H9 (cell line): ENCODE data around the gene PLS3. TPM values are rescaled to one million over a fixed set of nuclear protein-coding genes. Genes with fewer than 3 reads are reported as not detected.

Source experiments
- DNase-seq: peaks from one replicate; pipeline ENCODE4 v3.0.0-alpha.2; 2017
- H2AFZ ChIP-seq: one replicate; pipeline ENCODE4 v1.6.1; 2013; ENCODE audit warnings: mild to moderate bottlenecking, low read length, control low read depth, moderate library complexity
- H2AK5ac ChIP-seq: 2 replicates; pipeline ENCODE4 v1.6.1; 2013; ENCODE audit warnings: low read length, control low read depth, mixed read lengths; ENCODE audit not compliant: insufficient read length
- H2BK120ac ChIP-seq: one replicate; pipeline ENCODE4 v1.6.1; 2013; ENCODE audit warnings: low read depth, mild to moderate bottlenecking, low read length, control low read depth, inconsistent platforms; ENCODE audit not compliant: poor library complexity, severe bottlenecking
- H2BK12ac ChIP-seq: 2 replicates; pipeline ENCODE4 v1.6.1; 2013; ENCODE audit warnings: low read length, control low read depth, mixed read lengths, low read depth; ENCODE audit not compliant: insufficient read length
- H2BK15ac ChIP-seq: 2 replicates; pipeline ENCODE4 v1.6.1; 2013; ENCODE audit warnings: low read depth, low read length, control low read depth
- H2BK20ac ChIP-seq: one replicate; pipeline ENCODE4 v1.6.1; 2013; ENCODE audit warnings: low read depth, mild to moderate bottlenecking, low read length, control low read depth, inconsistent platforms; ENCODE audit not compliant: poor library complexity, severe bottlenecking
- H2BK5ac ChIP-seq: 2 replicates; pipeline ENCODE4 v1.6.1; 2013; ENCODE audit warnings: low read length, control low read depth, mixed read lengths; ENCODE audit not compliant: insufficient read length
- H3K14ac ChIP-seq: 2 replicates; pipeline ENCODE4 v1.6.1; 2013; ENCODE audit warnings: low read length, control low read depth; ENCODE audit not compliant: insufficient read depth
- H3K18ac ChIP-seq: 2 replicates; pipeline ENCODE4 v1.6.1; 2013; ENCODE audit warnings: low read depth, mild to moderate bottlenecking, mixed read lengths, low read length, control low read depth; ENCODE audit not compliant: insufficient read length
- H3K23ac ChIP-seq: 2 replicates; pipeline ENCODE4 v1.6.1; 2013; ENCODE audit warnings: low read length, control low read depth, mixed read lengths, low read depth; ENCODE audit not compliant: insufficient read length
- H3K23me2 ChIP-seq: 2 replicates; pipeline ENCODE4 v1.6.1; 2013; ENCODE audit warnings: low read depth, mild to moderate bottlenecking, mixed read lengths, low read length, control low read depth; ENCODE audit not compliant: insufficient read length, poor library complexity, severe bottlenecking
- H3K27ac ChIP-seq: 2 replicates; pipeline ENCODE4 v1.5.1; 2013; ENCODE audit warnings: low read length, control low read depth, mixed read lengths, low read depth; ENCODE audit not compliant: insufficient read length
- H3K27me3 ChIP-seq: 2 replicates; pipeline ENCODE4 v1.6.1; 2013; ENCODE audit warnings: low read length, control low read depth, inconsistent platforms; ENCODE audit not compliant: insufficient read depth
- H3K4ac ChIP-seq: 2 replicates; pipeline ENCODE4 v1.6.1; 2013; ENCODE audit warnings: low read depth, mild to moderate bottlenecking, control low read depth, inconsistent platforms, low read length, moderate library complexity
- H3K4me1 ChIP-seq: 2 replicates; pipeline ENCODE4 v1.6.1; 2013; ENCODE audit warnings: low read length, control low read depth, inconsistent platforms; ENCODE audit not compliant: insufficient read depth
- H3K4me2 ChIP-seq: 2 replicates; pipeline ENCODE4 v1.6.1; 2013; ENCODE audit warnings: low read length, control low read depth, mixed read lengths; ENCODE audit not compliant: insufficient read length, insufficient read depth
- H3K56ac ChIP-seq: 2 replicates; pipeline ENCODE4 v1.6.1; 2013; ENCODE audit warnings: low read depth, mild to moderate bottlenecking, mixed read lengths, low read length, control low read depth; ENCODE audit not compliant: insufficient read length
- H3K79me1 ChIP-seq: 2 replicates; pipeline ENCODE4 v1.6.1; 2013; ENCODE audit warnings: low read depth, mild to moderate bottlenecking, moderate library complexity, low read length, control low read depth, inconsistent platforms; ENCODE audit not compliant: insufficient read depth, poor library complexity, severe bottlenecking
- H3K79me2 ChIP-seq: 2 replicates; pipeline ENCODE4 v1.6.1; 2013; ENCODE audit warnings: low read length, control low read depth, inconsistent platforms; ENCODE audit not compliant: insufficient read depth
- H3K9ac ChIP-seq: 2 replicates; pipeline ENCODE4 v1.6.1; 2013; ENCODE audit warnings: low read length, control low read depth, mixed read lengths; ENCODE audit not compliant: insufficient read length; ENCODE audit errors: extremely low read depth
- H3K9me3 ChIP-seq: one replicate; pipeline ENCODE4 v1.6.1; 2013; ENCODE audit warnings: low read depth, low read length, inconsistent platforms; ENCODE audit not compliant: control insufficient read depth
- H3T11ph ChIP-seq: one replicate; pipeline ENCODE4 v1.6.1; 2013; ENCODE audit warnings: mild to moderate bottlenecking, low read length, control low read depth, inconsistent platforms
- H4K20me1 ChIP-seq: one replicate; pipeline ENCODE4 v1.6.1; 2013; ENCODE audit not compliant: control insufficient read depth, insufficient read length, insufficient read depth
- H4K5ac ChIP-seq: 2 replicates; pipeline ENCODE4 v1.6.1; 2013; ENCODE audit warnings: low read depth, mild to moderate bottlenecking, mixed read lengths, low read length, control low read depth; ENCODE audit not compliant: insufficient read length
- H4K8ac ChIP-seq: replicated peaks from 2 replicates; pipeline ENCODE4 v1.6.1; 2013; ENCODE audit warnings: low read length, control low read depth, mixed read lengths, low read depth; ENCODE audit not compliant: insufficient read length
- H4K91ac ChIP-seq: 2 replicates; pipeline ENCODE4 v1.6.1; 2013; ENCODE audit warnings: low read depth, mild to moderate bottlenecking, moderate library complexity, mixed read lengths, low read length, control low read depth; ENCODE audit not compliant: insufficient read length
- H3K27ac Mint-ChIP-seq, 3 experiments: 2 replicates in 2 of 3; 3 replicates in 1 of 3; pipeline ENCODE4 v1.8.0; 2020 to 2021; ENCODE audit warnings: mixed read lengths in 3 of 3, mild to moderate bottlenecking in 1 of 3, moderate library complexity in 1 of 3
- H3K27me3 Mint-ChIP-seq: 2 replicates; pipeline ENCODE4 v1.8.0; 2021; ENCODE audit warnings: low read depth, mild to moderate bottlenecking, moderate library complexity, mixed read lengths
- H3K36me3 Mint-ChIP-seq, 3 experiments: 2 replicates in 2 of 3; 3 replicates in 1 of 3; pipeline ENCODE4 v1.8.0; 2020 to 2021; ENCODE audit warnings: low read depth in 3 of 3, mixed read lengths in 3 of 3; ENCODE audit not compliant: insufficient read depth in 1 of 3
- H3K4me1 Mint-ChIP-seq, 2 experiments: 2 replicates each; pipeline ENCODE4 v1.8.0; 2020; ENCODE audit warnings: mixed read lengths in 2 of 2
- H3K4me3 Mint-ChIP-seq, 2 experiments: 2 replicates in 1 of 2; 3 replicates in 1 of 2; pipeline ENCODE4 v1.8.0; 2020 to 2021; ENCODE audit warnings: mild to moderate bottlenecking in 2 of 2, mixed read lengths in 2 of 2, moderate library complexity in 1 of 2
- H3K9me3 Mint-ChIP-seq, 2 experiments: 2 replicates in 1 of 2; 3 replicates in 1 of 2; pipeline ENCODE4 v1.8.0; 2020; ENCODE audit warnings: mild to moderate bottlenecking in 2 of 2, mixed read lengths in 2 of 2, moderate library complexity in 1 of 2
- WGBS: extraction: QIAGEN DNeasy Blood & Tissue Kit; methylation state at CpG from one replicate; pipeline ENCODE4 v1.1.7; 2013; ENCODE audit warnings: missing lambda C conversion rate, low lambda C conversion rate, mixed read lengths; ENCODE audit not compliant: insufficient read length; ENCODE audit errors: extremely low coverage; 5-methylcytosine and 5-hydroxymethylcytosine counted together
- total RNA-seq: library from RNA; stranded (reverse); gene quantifications from 2 replicates; pipeline ENCODE4 v1.2.1, GENCODE V29; 2021
- TF ChIP-seq, protein P1 (sequence below): fragments of 200-600 bp; sonication (generic); conservative IDR thresholded peaks from 3 replicates; pipeline ENCODE4 v1.8.0; 2021; ENCODE audit warnings: antibody characterized with exemption, mild to moderate bottlenecking

PLS3 gene
- total RNA-seq, 1 experiment from 2014 or later: 315 TPM

DNA sequence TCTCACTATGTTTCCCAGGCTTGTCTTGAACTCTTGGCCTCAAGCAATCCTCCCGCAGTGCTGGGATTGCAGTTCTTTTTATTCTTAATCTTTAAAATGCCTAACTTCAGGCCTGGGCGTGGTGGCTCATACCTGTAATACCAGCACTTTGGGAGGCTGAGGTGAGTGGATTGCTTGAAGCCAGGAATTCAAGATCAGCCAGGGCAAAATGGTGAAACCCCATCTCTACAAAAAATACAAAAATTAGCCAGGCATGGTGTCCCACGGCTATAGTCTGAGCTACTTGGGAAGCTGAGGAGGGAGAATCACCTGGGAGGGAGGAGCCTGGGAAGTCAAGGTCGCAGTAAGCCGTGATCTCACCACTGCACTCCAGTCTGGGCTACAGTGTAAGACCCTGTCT is 45.9 kb downstream of the PLS3 start:
- Histone ChIP-seq H2AK5ac (no peak overlapping the region), H3T11ph (no peak overlapping the region), H3K27ac (no peak overlapping the region), H3K4me2 (no peak overlapping the region), H3K27me3 (no peaks in the 10 kb centered on the region), H2BK12ac (no peak overlapping the region), H3K4ac (no peak overlapping the region), H3K79me1 (no peaks in the 10 kb centered on the region), H2BK15ac (no peak overlapping the region), H4K8ac (no peak overlapping the region), H4K20me1 (no peaks in the 10 kb centered on the region), H3K56ac (no peak overlapping the region), H3K18ac (no peak overlapping the region), H3K4me1 (no peaks in the 10 kb centered on the region; the same call in 1 of the 2 replicates), H2BK120ac (no peak overlapping the region), H4K91ac (no peak overlapping the region), H2AFZ (no peak overlapping the region), H3K23ac (no peak overlapping the region), H3K79me2 (no peaks in the 10 kb centered on the region; the same call in 1 of the 2 replicates), H3K9ac (no peak overlapping the region), H2BK20ac (no peak overlapping the region), H3K9me3 (no peaks in the 10 kb centered on the region), H4K5ac (no peak overlapping the region), H3K23me2 (no peaks in the 10 kb centered on the region), H3K14ac (no peak overlapping the region), H2BK5ac (no peak overlapping the region)
- no CpG with 5 or more reads among the region's 5 CpGs for WGBS
- no peak overlapping the region for H3K4me3 Mint-ChIP-seq
- H3K27ac Mint-ChIP-seq: peak overlapping the region; percentile 9 to 68 (median 9); a peak in 4 of 7 replicates
- peak; percentile 35 for DNase-seq
- H3K36me3 Mint-ChIP-seq: peaks cover 0 to 47% (median 29%) of the 10 kb centered on the region in 3 experiments; a peak in 5 of 7 replicates
- peaks cover 18 to 30% of the 10 kb centered on the region in 2 experiments for H3K4me1 Mint-ChIP-seq
- TF ChIP-seq, protein P1, sequence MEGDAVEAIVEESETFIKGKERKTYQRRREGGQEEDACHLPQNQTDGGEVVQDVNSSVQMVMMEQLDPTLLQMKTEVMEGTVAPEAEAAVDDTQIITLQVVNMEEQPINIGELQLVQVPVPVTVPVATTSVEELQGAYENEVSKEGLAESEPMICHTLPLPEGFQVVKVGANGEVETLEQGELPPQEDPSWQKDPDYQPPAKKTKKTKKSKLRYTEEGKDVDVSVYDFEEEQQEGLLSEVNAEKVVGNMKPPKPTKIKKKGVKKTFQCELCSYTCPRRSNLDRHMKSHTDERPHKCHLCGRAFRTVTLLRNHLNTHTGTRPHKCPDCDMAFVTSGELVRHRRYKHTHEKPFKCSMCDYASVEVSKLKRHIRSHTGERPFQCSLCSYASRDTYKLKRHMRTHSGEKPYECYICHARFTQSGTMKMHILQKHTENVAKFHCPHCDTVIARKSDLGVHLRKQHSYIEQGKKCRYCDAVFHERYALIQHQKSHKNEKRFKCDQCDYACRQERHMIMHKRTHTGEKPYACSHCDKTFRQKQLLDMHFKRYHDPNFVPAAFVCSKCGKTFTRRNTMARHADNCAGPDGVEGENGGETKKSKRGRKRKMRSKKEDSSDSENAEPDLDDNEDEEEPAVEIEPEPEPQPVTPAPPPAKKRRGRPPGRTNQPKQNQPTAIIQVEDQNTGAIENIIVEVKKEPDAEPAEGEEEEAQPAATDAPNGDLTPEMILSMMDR: no peak
- H3K9me3 Mint-ChIP-seq: no peaks in the 10 kb centered on the region
- no peaks in the 10 kb centered on the region for H3K27me3 Mint-ChIP-seq
